Nephron progenitor cell (in vitro differentiated cells): Measurements from ENCODE around the gene BAHCC1.

Experiments
- DNase-seq: peaks from one replicate; pipeline ENCODE4 v3.0.0; 2021
- H3K27ac Mint-ChIP-seq: 2 replicates; pipeline ENCODE4 v1.8.0; 2021; ENCODE audit warnings: mild to moderate bottlenecking, moderate library complexity, mixed read lengths
- H3K27me3 Mint-ChIP-seq: 2 replicates; pipeline ENCODE4 v1.8.0; 2021; ENCODE audit warnings: mild to moderate bottlenecking, low read depth, mixed read lengths; ENCODE audit not compliant: poor library complexity
- H3K36me3 Mint-ChIP-seq: 2 replicates; pipeline ENCODE4 v1.8.0; 2021; ENCODE audit warnings: low read depth, mixed read lengths
- H3K4me1 Mint-ChIP-seq: 2 replicates; pipeline ENCODE4 v1.8.0; 2021; ENCODE audit warnings: mixed read lengths
- H3K4me3 Mint-ChIP-seq: 2 replicates; pipeline ENCODE4 v1.8.0; 2021; ENCODE audit warnings: mild to moderate bottlenecking, moderate library complexity, mixed read lengths
- H3K9me3 Mint-ChIP-seq: 2 replicates; pipeline ENCODE4 v1.8.0; 2021; ENCODE audit warnings: mild to moderate bottlenecking, moderate library complexity, mixed read lengths
- CTCF ChIP-seq: fragments of 200-600 bp; sonication (generic); IDR thresholded peaks from 2 replicates; pipeline ENCODE4 v1.5.0; 2021; ENCODE audit warnings: antibody characterized with exemption

The BAHCC1 gene

GRCh38 chr17:81398832-81399411, 3.7 kb downstream of the BAHCC1 start:
- H3K4me1 Mint-ChIP-seq = peaks cover 54% of the 10 kb centered on the region
- no peaks in the 10 kb centered on the region for H3K9me3 Mint-ChIP-seq
- peak overlapping the region; percentile 98 for H3K27ac Mint-ChIP-seq
- peaks cover 7% of the 10 kb centered on the region for H3K36me3 Mint-ChIP-seq
- peaks cover 13% of the 10 kb centered on the region for H3K27me3 Mint-ChIP-seq
- H3K4me3 Mint-ChIP-seq = peak overlapping the region; percentile 96
- DNase-seq = peak; percentile 47
- TF ChIP-seq CTCF = no peak

- peaks cover 54% of the 10 kb centered on the region for H3K4me1 Mint-ChIP-seq
- peaks cover 7% of the 10 kb centered on the region for H3K36me3 Mint-ChIP-seq
- H3K27me3 Mint-ChIP-seq = peaks cover 13% of the 10 kb centered on the region
- H3K9me3 Mint-ChIP-seq = no peaks in the 10 kb centered on the region
- H3K27ac Mint-ChIP-seq = no peak overlapping the region
- TF ChIP-seq CTCF = no peak
- peak overlapping the region; percentile 93 for H3K4me3 Mint-ChIP-seq
- peak; percentile 43 for DNase-seq
These were observed 4.4 kb downstream of the BAHCC1 start for GRCh38 chr17:81399481-81400153.

- Mint-ChIP-seq H3K27ac (peak overlapping the region; percentile 99), H3K4me1 (peaks cover 62% of the 10 kb centered on the region), H3K27me3 (peaks cover 13% of the 10 kb centered on the region), H3K4me3 (peak overlapping the region; percentile 93), H3K36me3 (peaks cover 7% of the 10 kb centered on the region), H3K9me3 (no peaks in the 10 kb centered on the region)
- TF ChIP-seq CTCF = no peak
- DNase-seq = peak; percentile 58
These were observed 5.1 kb downstream of the BAHCC1 start for GRCh38 chr17:81400154-81400977.

- no peaks in the 10 kb centered on the region for H3K9me3 Mint-ChIP-seq
- H3K4me1 Mint-ChIP-seq = peaks cover 70% of the 10 kb centered on the region
- peak overlapping the region; percentile 91 for H3K27ac Mint-ChIP-seq
- DNase-seq = no peak
- H3K27me3 Mint-ChIP-seq = peaks cover 13% of the 10 kb centered on the region
- H3K4me3 Mint-ChIP-seq = peak overlapping the region; percentile 93
- peaks cover 7% of the 10 kb centered on the region for H3K36me3 Mint-ChIP-seq
- TF ChIP-seq CTCF = no peak
These were observed 5.9 kb downstream of the BAHCC1 start for GRCh38 chr17:81400996-81401722.

- H3K4me3 Mint-ChIP-seq = peak overlapping the region; percentile 93
- no peak for DNase-seq
- H3K9me3 Mint-ChIP-seq = no peaks in the 10 kb centered on the region
- no peak for TF ChIP-seq CTCF
- peak overlapping the region; percentile 91 for H3K27ac Mint-ChIP-seq
- peaks cover 77% of the 10 kb centered on the region for H3K4me1 Mint-ChIP-seq
- peaks cover 7% of the 10 kb centered on the region for H3K36me3 Mint-ChIP-seq
- H3K27me3 Mint-ChIP-seq = peaks cover 13% of the 10 kb centered on the region
These were observed 6.7 kb downstream of the BAHCC1 start for GRCh38 chr17:81401723-81402529.
